ENCODE measurements around the gene CDS1. TPM values are rescaled to one million over a fixed set of nuclear protein-coding genes. Genes with fewer than 3 reads are reported as not detected.

Gene CDS1
- polyA plus RNA-seq, 1 donor, result 59.6 TPM

DNA sequence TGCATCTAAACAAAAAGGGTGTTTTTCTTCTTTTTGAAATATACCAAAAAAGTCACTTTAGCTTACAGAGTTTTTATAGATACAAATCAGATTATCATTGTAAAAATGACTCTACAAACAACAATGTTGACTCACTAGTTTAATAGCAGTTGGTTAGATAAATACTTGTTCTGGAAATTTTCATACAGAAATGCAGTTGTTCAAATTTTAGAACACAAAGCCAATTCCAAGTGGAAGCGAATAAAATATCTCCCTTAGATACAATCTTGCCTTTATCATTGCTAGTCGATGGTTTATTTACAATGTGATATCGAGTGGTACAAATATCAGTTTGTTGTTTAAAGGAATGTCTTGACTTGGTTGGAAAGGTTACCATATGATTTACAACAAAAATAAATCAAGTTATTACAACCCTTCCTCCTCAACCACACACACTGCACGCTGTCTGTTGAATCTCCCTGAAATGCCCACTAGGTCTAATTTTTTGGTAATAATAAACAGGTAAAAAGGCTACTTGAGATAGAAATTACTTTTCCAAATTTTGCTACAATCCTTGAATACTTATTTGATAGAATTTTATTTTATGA is 114.8 kb downstream of the CDS1 start:
- no peak for DNase-seq
- Histone ChIP-seq H3K27me3 (ENCODE audit: control insufficient read depth, insufficient read depth, low read length) (no peaks in the 10 kb centered on the region), H3K36me3 (ENCODE audit: control insufficient read depth, insufficient read depth, low read length) (peaks cover 50% of the 10 kb centered on the region), H3K9me3 (ENCODE audit: control insufficient read depth, low read depth, low read length) (no peaks in the 10 kb centered on the region), H3K27ac (ENCODE audit: low read length) (no peak overlapping the region), H3K4me1 (ENCODE audit: control insufficient read depth, insufficient read depth, low read length) (peaks cover 7% of the 10 kb centered on the region), H3K4me3 (ENCODE audit: low read length) (no peak overlapping the region)
- WGBS (ENCODE audit: insufficient coverage, low lambda C conversion rate), result 100% methylated on average over 1 of the region's 4 CpGs

DNA sequence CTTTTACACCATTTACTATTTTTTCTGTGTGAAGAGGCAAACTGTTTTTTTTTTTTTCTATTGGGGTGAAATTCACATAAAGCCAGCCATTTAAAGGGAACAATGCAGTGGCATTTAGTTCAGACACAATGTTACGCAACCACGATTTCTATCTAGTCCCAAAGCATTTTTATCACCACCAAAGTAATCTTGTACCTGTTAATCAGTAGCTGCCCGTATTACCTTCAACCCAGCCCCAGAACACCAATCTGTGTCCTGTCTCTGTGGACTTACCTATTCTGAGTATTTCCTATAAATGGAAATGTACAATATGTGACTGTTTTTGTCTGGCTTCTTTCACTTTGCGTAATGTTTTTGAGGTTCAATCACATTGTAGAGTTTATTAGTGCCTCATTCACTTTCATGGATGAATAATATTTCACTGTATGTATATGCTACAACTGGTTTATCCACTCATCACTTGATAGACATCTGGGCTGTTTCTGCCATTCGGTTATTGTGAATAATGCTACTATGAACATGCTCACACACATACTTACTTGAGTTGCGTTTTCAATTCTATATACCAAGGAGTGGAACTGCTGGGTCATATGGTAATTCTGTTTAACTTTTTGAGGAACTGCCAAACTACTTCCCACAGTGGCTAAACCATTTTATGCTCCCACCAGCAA is 116.2 kb downstream of the CDS1 start:
- Histone ChIP-seq H3K27me3 (ENCODE audit: control insufficient read depth, insufficient read depth, low read length) (no peaks in the 10 kb centered on the region), H3K4me3 (ENCODE audit: low read length) (no peak overlapping the region), H3K4me1 (ENCODE audit: control insufficient read depth, insufficient read depth, low read length) (peaks cover 7% of the 10 kb centered on the region), H3K36me3 (ENCODE audit: control insufficient read depth, insufficient read depth, low read length) (peaks cover 51% of the 10 kb centered on the region), H3K27ac (ENCODE audit: low read length) (peak overlapping the region; percentile 46), H3K9me3 (ENCODE audit: control insufficient read depth, low read depth, low read length) (no peaks in the 10 kb centered on the region)
- peak; percentile 33 to 72 for DNase-seq
- WGBS (ENCODE audit: insufficient coverage, low lambda C conversion rate), result no CpG with 5 or more reads among the region's 6 CpGs

Other genes with a start within 250 kb of the CDS1 start
- gene NKX6-1, start 83.8 kb upstream of the CDS1 start, polyA plus RNA-seq, result 0.01 TPM

All from large intestine (tissue), 3 donors.